Caco-2 (cell line): ENCODE results near the gene VPS8. TPM values are rescaled to one million over a fixed set of nuclear protein-coding genes. Genes with fewer than 3 reads are reported as not detected.

Experiments
- BruUV-seq: library from RNA; stranded (reverse); fragments of 400-500 nt; replicated peaks from 2 replicates; lab custom pipeline; 2021; lab: Mats Ljungman, UMichigan
- CTCF ChIA-PET: fragments of 300-600 bp; sonication (Branson Sonifier 250); formaldehyde crosslinking; loops from one replicate; lab custom pipeline; 2022; ENCODE audit warnings: antibody characterized with exemption; lab: Charles Lee
- POLR2A ChIA-PET: fragments of 300-600 bp; sonication (Branson Sonifier 250); formaldehyde crosslinking; loops from one replicate; lab custom pipeline; 2022; ENCODE audit warnings: antibody characterized with exemption; lab: Charles Lee
- DNase-seq, 2 experiments: peaks; one replicate each; pipeline versions ENCODE4 v3.0.0 to v3.0.0-alpha.2; 2020 to 2022
- H3K27me3 ChIP-seq: replicated peaks from 2 replicates; pipeline ENCODE4 v1.6.0; 2011; ENCODE audit warnings: low read length; ENCODE audit not compliant: control insufficient read depth, insufficient read depth
- H3K36me3 ChIP-seq: 2 replicates; pipeline ENCODE4 v1.5.1; 2011; ENCODE audit warnings: low read length; ENCODE audit not compliant: control insufficient read depth, insufficient read depth
- H3K4me1 ChIP-seq: fragments of 250-450 bp; sonication (Bioruptor Pico); 2 replicates; pipeline ENCODE4 v1.5.1; 2020; ENCODE audit warnings: mild to moderate bottlenecking
- H3K4me3 ChIP-seq: 2 replicates; pipeline ENCODE4 v1.5.1; 2011; ENCODE audit warnings: low read depth, mild to moderate bottlenecking, control low read depth, low read length
- H3K9me3 ChIP-seq: fragments of 250-450 bp; sonication (Bioruptor Pico); 2 replicates; pipeline ENCODE4 v1.5.1; 2020; ENCODE audit warnings: mild to moderate bottlenecking, moderate library complexity
- H3K27ac Mint-ChIP-seq: one replicate; pipeline ENCODE4 v1.8.0; 2022; ENCODE audit warnings: mixed read lengths; ENCODE audit not compliant: unreplicated experiment
- H3K27me3 Mint-ChIP-seq: one replicate; pipeline ENCODE4 v1.8.0; 2022; ENCODE audit warnings: mixed read lengths; ENCODE audit not compliant: insufficient read depth, unreplicated experiment
- H3K36me3 Mint-ChIP-seq: one replicate; pipeline ENCODE4 v1.8.0; 2022; ENCODE audit warnings: mild to moderate bottlenecking, mixed read lengths; ENCODE audit not compliant: insufficient read depth, unreplicated experiment
- H3K4me1 Mint-ChIP-seq: one replicate; pipeline ENCODE4 v1.8.0; 2022; ENCODE audit warnings: low read depth, mixed read lengths; ENCODE audit not compliant: unreplicated experiment
- H3K4me3 Mint-ChIP-seq: one replicate; pipeline ENCODE4 v1.8.0; 2022; ENCODE audit warnings: mild to moderate bottlenecking, moderate library complexity, mixed read lengths; ENCODE audit not compliant: unreplicated experiment
- H3K9me3 Mint-ChIP-seq: one replicate; pipeline ENCODE4 v1.8.0; 2022; ENCODE audit warnings: mixed read lengths; ENCODE audit not compliant: unreplicated experiment
- intact Hi-C: fragments of 100-400 bp; cut with micrococcal nuclease; formaldehyde crosslinking; loops from one replicate; pipeline ENCODE4 v1.10.0; 2022; ENCODE audit not compliant: unreplicated experiment
- total RNA-seq: library from RNA; stranded (reverse); gene quantifications from 2 replicates; pipeline ENCODE4 v1.2.3, GENCODE V29; 2022
- TF ChIP-seq, protein P1 (sequence below), 2 experiments: fragments of 200-600 bp in 1 of 2; IDR thresholded peaks; 1 replicate in 1 of 2; 2 replicates in 1 of 2; pipeline versions ENCODE4 v1.5.1 to v1.8.0; 2011 to 2022; ENCODE audit warnings: antibody characterized with exemption in 1 of 2, control low read depth in 1 of 2, inconsistent platforms in 1 of 2, low read depth in 1 of 2, low read length in 1 of 2, mild to moderate bottlenecking in 1 of 2, moderate library complexity in 1 of 2; ENCODE audit not compliant: insufficient read depth in 1 of 2, severe bottlenecking in 1 of 2, unreplicated experiment in 1 of 2

VPS8 gene
- total RNA-seq, 1 experiment from 2014 or later: 44.7 TPM

DNA sequence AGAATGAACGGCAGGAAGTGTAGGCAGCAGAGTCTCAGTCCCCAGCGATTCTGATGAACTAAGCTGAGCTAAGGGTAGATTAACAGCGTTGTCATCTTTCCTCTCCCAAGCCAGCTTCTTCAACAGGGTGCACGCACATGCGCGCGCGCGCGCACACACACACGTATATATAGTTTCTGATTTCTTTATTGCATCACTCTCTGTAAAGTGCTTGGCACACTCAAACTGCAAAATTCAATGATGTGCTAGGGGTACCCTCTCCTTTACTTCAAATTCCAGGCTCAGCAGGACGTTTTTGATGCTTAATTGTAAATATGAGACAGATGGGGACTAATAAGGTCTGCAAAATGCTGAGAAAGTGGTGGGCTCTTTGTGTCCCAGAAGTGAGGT, 26.1 kb upstream of the VPS8 start:
- H3K27ac Mint-ChIP-seq: no peak overlapping the region
- Histone ChIP-seq H3K27me3 (no peaks in the 10 kb centered on the region; the same call in 1 of the 2 replicates), H3K36me3 (no peaks in the 10 kb centered on the region), H3K4me1 (no peaks in the 10 kb centered on the region), H3K9me3 (no peaks in the 10 kb centered on the region), H3K4me3 (no peak overlapping the region)
- peaks cover 6% of the 10 kb centered on the region for H3K4me1 Mint-ChIP-seq
- no peak overlapping the region for H3K4me3 Mint-ChIP-seq
- intact Hi-C loops: no loop called here
- H3K36me3 Mint-ChIP-seq: no peaks in the 10 kb centered on the region
- POLR2A ChIA-PET: no interaction called here
- no TSS peak for BruUV-seq
- CTCF ChIA-PET: interaction anchor here (0.9 kb wide), 1 partner anchor 224 kb away, joined by 3 read pairs; the partner anchor contains the start of gene EPHB3
- H3K27me3 Mint-ChIP-seq: peaks cover 4% of the 10 kb centered on the region
- no peak for DNase-seq
- no peaks in the 10 kb centered on the region for H3K9me3 Mint-ChIP-seq
- TF ChIP-seq, protein P1, sequence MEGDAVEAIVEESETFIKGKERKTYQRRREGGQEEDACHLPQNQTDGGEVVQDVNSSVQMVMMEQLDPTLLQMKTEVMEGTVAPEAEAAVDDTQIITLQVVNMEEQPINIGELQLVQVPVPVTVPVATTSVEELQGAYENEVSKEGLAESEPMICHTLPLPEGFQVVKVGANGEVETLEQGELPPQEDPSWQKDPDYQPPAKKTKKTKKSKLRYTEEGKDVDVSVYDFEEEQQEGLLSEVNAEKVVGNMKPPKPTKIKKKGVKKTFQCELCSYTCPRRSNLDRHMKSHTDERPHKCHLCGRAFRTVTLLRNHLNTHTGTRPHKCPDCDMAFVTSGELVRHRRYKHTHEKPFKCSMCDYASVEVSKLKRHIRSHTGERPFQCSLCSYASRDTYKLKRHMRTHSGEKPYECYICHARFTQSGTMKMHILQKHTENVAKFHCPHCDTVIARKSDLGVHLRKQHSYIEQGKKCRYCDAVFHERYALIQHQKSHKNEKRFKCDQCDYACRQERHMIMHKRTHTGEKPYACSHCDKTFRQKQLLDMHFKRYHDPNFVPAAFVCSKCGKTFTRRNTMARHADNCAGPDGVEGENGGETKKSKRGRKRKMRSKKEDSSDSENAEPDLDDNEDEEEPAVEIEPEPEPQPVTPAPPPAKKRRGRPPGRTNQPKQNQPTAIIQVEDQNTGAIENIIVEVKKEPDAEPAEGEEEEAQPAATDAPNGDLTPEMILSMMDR (IDR thresholded peaks at IDR 0.05; ENCODE audit: insufficient read depth in 1 of 2, low read depth in 1 of 2, low read length in 1 of 2, severe bottlenecking in 1 of 2, unreplicated experiment in 1 of 2): no peak

DNA sequence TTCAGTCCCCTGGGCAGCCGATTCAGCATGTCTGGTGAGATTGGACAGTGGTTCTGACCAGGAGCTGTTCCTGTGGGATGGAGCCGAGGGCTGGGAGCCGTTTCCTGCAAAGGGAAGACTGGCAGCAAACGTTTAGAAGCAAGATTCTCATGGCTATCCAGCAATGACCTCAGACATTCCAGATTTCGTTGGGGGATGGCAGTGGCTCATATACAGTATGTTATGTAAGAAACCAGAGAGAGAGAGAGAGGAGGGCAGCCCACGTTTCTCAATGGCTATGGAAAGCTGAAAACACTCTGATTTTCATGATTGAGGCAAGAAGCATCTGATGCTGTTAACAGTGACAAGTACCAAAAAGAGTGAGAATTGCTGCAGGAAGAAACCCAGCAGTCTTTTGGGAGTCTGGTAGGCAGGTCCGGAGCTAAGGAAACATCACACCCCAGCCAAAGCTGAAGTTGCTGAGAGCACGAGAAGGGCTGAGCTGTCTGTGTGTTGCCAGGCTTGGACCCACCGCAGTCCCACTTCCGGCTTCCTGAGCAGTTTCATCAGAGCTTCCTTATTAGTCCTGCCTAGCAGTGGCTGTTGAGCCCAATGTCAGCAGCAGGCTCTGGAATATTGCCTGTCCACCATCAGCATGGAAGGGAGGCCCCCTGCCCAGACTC, 25.6 kb upstream of the VPS8 start:
- no peak for DNase-seq
- intact Hi-C loops: no loop called here
- no peaks in the 10 kb centered on the region for H3K4me1 ChIP-seq
- H3K27me3 ChIP-seq: no peaks in the 10 kb centered on the region; the same call in 1 of the 2 replicates
- CTCF ChIA-PET: no interaction called here
- peaks cover 5% of the 10 kb centered on the region for H3K4me1 Mint-ChIP-seq
- no peak overlapping the region for H3K4me3 ChIP-seq
- H3K4me3 Mint-ChIP-seq: no peak overlapping the region
- H3K27ac Mint-ChIP-seq: no peak overlapping the region
- POLR2A ChIA-PET: no interaction called here
- H3K36me3 Mint-ChIP-seq: no peaks in the 10 kb centered on the region
- H3K36me3 ChIP-seq: no peaks in the 10 kb centered on the region
- BruUV-seq: no TSS peak
- TF ChIP-seq, protein P1 (IDR thresholded peaks at IDR 0.05; ENCODE audit: insufficient read depth in 1 of 2, low read depth in 1 of 2, low read length in 1 of 2, severe bottlenecking in 1 of 2, unreplicated experiment in 1 of 2): no peak
- H3K9me3 ChIP-seq: no peaks in the 10 kb centered on the region
- H3K9me3 Mint-ChIP-seq: no peaks in the 10 kb centered on the region
- peaks cover 4% of the 10 kb centered on the region for H3K27me3 Mint-ChIP-seq

DNA sequence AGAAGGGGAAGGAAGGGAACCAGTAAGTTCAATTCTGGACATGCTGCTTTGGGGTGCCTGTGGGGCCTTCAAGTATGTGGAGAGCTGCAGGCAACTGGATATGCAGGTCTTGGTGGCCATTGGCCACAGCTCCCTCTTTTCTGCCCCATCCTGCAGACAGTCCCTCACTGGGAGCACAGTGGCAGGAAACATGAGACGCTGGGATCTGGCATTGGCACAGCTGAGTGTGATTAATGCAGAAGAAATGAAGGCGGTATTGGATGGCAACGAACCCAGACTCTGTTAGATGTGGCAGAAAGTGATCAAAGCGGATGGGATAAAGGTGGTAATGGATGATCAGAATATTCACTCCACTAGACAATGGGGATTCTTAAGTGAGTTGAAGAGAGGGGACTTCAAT, 23.2 kb upstream of the VPS8 start:
- H3K4me3 Mint-ChIP-seq: no peak overlapping the region
- H3K36me3 ChIP-seq: no peaks in the 10 kb centered on the region
- no peaks in the 10 kb centered on the region for H3K9me3 ChIP-seq
- no TSS peak for BruUV-seq
- H3K27me3 Mint-ChIP-seq: peaks cover 4% of the 10 kb centered on the region
- ChIA-PET POLR2A (no interaction called here), CTCF (no interaction called here)
- TF ChIP-seq, protein P1 (IDR thresholded peaks at IDR 0.05; ENCODE audit: insufficient read depth in 1 of 2, low read depth in 1 of 2, low read length in 1 of 2, severe bottlenecking in 1 of 2, unreplicated experiment in 1 of 2): no peak
- no peak for DNase-seq
- no peaks in the 10 kb centered on the region; the same call in 1 of the 2 replicates for H3K27me3 ChIP-seq
- H3K4me1 ChIP-seq: no peaks in the 10 kb centered on the region
- H3K9me3 Mint-ChIP-seq: no peaks in the 10 kb centered on the region
- intact Hi-C loops: no loop called here
- H3K4me1 Mint-ChIP-seq: no peaks in the 10 kb centered on the region
- H3K27ac Mint-ChIP-seq: no peak overlapping the region
- no peaks in the 10 kb centered on the region for H3K36me3 Mint-ChIP-seq
- no peak overlapping the region for H3K4me3 ChIP-seq
